GM20000 (cell line): ENCODE results near the gene GALNT15.

ENCODE experiments used
- DNase-seq: peaks from one replicate; pipeline ENCODE4 v3.0.0; 2012; ENCODE audit warnings: low spot score
- TF ChIP-seq, protein P1 (sequence below): IDR thresholded peaks from 2 replicates; pipeline ENCODE4 v1.5.1; 2012; ENCODE audit warnings: mild to moderate bottlenecking, control low read depth; ENCODE audit errors: extremely low read depth, missing control alignments

The GALNT15 gene

DNA sequence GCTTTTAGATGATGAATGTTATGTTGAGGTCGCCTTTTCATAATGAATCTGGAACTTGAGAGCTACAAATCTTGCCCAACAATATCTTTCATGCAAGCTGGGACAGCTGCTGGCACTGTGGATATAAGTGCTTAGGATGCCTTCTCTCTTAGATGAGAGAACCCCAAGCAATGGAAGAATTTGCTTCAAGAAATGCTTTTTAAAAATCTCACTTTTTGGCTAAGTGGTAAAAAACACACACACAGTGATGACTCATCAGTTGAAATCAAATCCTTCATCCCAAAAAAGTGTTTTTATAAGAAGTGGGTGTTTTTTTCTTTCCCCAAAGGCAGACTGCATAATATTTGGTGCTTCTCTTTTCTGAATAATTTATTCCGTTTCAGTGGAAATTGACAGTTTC is 38.4 kb upstream of the GALNT15 start:
- DNase-seq, result no peak
- TF ChIP-seq, protein P1, sequence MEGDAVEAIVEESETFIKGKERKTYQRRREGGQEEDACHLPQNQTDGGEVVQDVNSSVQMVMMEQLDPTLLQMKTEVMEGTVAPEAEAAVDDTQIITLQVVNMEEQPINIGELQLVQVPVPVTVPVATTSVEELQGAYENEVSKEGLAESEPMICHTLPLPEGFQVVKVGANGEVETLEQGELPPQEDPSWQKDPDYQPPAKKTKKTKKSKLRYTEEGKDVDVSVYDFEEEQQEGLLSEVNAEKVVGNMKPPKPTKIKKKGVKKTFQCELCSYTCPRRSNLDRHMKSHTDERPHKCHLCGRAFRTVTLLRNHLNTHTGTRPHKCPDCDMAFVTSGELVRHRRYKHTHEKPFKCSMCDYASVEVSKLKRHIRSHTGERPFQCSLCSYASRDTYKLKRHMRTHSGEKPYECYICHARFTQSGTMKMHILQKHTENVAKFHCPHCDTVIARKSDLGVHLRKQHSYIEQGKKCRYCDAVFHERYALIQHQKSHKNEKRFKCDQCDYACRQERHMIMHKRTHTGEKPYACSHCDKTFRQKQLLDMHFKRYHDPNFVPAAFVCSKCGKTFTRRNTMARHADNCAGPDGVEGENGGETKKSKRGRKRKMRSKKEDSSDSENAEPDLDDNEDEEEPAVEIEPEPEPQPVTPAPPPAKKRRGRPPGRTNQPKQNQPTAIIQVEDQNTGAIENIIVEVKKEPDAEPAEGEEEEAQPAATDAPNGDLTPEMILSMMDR, result no peak

DNA sequence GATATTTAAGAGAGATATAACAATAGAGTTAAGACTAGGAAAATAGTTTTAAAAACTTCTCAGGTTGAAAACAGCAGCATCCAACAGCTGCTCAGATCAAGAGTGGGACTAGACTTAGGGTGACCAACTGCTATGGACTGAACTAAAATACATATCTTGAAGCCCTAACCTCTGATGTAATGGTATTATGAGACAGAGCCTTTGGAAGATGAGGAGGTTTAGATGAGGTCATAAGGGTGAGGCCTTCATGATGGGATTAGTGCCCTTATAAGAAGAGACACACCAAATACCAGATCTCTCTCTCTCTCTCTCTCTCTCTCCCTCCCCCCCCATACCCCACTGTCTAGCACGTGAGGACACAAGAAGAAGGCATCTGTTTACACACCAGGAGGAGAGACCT is 37.4 kb upstream of the GALNT15 start:
- TF ChIP-seq, protein P1, result no peak
- no peak for DNase-seq

DNA sequence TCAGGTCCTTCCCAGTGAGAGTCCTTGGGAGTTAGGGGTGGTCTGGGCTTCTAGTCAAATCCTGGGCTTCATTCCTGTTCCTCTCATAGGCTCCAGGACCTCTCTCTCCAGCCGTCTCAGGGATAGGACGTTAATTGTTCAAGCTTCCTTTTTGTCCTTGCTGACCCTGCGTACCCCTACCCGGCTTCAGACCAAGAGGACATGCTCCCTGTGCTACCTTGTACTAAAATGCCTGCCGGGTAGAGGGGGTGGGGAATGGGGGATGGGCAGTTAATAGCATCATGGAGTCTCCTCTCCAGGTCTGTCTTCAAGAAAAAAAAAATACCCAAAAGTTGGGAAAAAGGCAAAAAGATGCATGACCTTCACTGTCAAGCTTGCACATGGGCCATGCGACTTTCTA is 36.5 kb upstream of the GALNT15 start:
- no peak for DNase-seq
- TF ChIP-seq, protein P1, result no peak

DNA sequence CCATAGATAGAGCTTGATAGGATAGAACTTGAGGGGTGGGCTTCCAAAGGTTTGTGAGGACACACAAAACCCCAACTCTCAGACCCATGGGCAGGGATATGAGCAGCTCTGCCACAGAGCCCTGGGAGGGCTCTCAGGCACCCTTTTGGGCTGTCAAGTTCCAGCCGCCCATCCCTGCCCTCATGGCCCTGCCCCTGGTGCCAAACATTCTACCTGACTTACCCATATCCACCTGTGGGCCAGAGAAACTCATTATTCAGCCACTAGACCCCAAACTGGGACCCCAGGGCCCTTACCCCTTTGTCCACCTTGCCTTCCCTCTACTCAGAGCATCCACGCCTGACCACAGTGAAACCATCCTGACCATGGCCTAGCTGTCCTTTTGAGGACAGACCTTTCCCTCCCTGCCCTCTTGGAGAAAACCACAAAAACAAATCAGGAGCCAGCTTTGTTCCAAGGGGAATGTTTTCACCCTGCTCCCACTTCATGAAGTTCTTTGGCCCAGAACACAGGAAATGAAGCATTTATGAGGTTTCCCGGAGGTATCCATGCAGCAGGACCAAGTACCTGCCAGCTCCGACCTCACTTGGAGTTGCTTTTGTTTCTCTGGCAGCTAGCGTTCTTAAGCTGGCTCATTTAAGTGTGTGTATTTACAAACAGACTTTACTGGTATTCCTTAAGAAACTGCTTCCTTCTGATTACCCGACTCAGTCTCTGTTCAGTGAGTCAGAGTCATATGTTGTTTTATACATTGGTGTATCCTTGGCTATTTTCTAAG is 34.2 kb upstream of the GALNT15 start:
- TF ChIP-seq, protein P1, result no peak
- no peak for DNase-seq

DNA sequence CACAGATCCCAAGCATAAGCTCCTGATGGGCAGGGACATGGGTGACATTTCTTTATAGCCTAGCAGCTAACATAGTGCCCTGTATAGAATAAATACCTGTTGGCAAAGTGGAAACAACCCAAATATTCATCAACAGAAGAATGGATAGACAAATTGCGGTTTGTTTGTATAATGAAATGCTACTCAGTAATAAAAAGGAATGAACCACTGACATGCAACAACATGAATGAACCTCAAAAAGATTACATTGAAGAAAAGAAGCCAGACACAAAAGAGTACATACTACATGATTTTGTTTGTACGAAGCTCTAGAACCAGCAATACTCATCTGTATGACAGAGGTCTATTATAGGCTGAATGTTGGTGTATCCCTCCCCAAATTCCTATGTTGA is 33.6 kb upstream of the GALNT15 start:
- DNase-seq, result no peak
- TF ChIP-seq, protein P1, result no peak

DNA sequence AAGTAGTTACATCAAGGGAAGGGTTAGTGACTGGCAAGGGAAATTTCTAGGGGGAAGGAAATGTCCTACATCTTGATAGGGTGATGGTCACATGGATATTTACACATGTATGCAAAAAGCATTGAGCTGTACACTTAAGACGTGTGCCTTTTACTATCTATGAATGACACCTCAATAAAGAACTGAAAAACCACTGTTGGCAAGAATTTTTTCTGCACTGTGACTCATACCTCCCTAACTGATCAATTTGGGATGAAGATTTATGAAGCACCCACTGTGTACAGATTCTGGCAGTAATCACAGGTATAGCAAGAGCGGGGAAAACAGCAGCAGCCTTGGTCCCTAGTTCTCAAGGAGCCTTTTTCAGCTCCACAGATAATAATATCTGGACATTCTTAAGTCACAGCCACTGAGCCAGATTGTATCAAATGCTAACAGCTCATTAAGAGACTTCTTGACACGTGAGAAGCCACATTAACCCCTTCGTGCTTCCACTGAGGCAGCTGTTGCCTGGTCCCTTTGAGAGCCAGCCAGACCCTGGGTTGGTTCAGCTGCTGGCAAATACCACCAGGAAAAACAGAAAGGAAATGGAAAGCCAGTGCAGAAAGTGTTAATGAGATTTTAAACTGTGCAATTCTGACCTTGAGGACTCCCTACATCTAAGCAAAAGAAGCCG is 32.0 kb upstream of the GALNT15 start:
- TF ChIP-seq, protein P1, result no peak
- DNase-seq, result no peak

DNA sequence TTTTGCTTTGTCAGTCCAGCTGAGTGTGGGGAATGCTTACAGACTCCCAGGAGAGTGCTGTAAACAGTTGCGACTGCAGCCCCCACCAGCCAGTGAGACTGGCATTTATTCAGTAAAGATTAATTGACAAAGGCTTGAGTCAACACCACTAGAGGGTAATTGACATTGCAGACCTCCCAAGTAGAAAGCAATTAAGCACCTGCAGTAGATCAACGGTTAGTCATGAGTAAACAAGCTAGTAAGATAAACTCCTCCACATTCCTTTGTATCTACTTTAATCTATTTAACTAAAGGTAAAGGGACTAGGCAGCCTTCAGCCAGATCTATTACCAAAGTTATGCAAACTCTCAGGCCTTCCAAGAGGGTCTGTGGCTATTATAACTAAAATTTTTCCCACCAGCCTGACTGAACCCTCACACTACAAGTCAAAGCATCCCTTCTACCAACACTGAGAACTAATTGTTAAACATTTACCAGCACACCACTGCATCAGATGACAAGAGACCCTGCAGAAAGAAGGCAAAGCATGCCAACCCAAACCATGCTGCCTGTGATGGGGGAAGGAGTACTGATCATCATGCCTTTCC is 30.5 kb upstream of the GALNT15 start:
- TF ChIP-seq, protein P1, result no peak
- DNase-seq, result no peak
